Chondrocyte (in vitro differentiated cells): Measurements from ENCODE around the gene CDK3. TPM values are rescaled to one million over a fixed set of nuclear protein-coding genes. Genes with fewer than 3 reads are reported as not detected.

Experiments
- DNase-seq: peaks from one replicate; pipeline ENCODE4 v3.0.0; 2021; ENCODE audit warnings: mixed read lengths, low spot score
- H3K27ac Mint-ChIP-seq: one replicate; pipeline ENCODE4 v1.8.0; 2021; ENCODE audit warnings: mild to moderate bottlenecking, moderate library complexity, mixed read lengths; ENCODE audit not compliant: unreplicated experiment
- H3K27me3 Mint-ChIP-seq: 2 replicates; pipeline ENCODE4 v1.8.0; 2021; ENCODE audit warnings: low read depth, mixed read lengths
- H3K36me3 Mint-ChIP-seq: 2 replicates; pipeline ENCODE4 v1.8.0; 2021; ENCODE audit warnings: low read depth, mixed read lengths
- H3K4me1 Mint-ChIP-seq: 2 replicates; pipeline ENCODE4 v1.8.0; 2021; ENCODE audit warnings: low read depth, mild to moderate bottlenecking, mixed read lengths
- H3K4me3 Mint-ChIP-seq: one replicate; pipeline ENCODE4 v1.8.0; 2021; ENCODE audit warnings: mild to moderate bottlenecking, moderate library complexity, mixed read lengths; ENCODE audit not compliant: unreplicated experiment
- H3K9me3 Mint-ChIP-seq: 2 replicates; pipeline ENCODE4 v1.8.0; 2021; ENCODE audit warnings: low read depth, mixed read lengths
- CTCF ChIP-seq: fragments of 200-600 bp; sonication (generic); IDR thresholded peaks from 2 replicates; pipeline ENCODE4 v1.5.0; 2021; ENCODE audit warnings: antibody characterized with exemption, mild to moderate bottlenecking, moderate library complexity
- total RNA-seq: library from RNA; stranded (reverse); gene quantifications from 3 replicates; pipeline ENCODE4 v1.2.1, GENCODE V29; 2021

The CDK3 gene
- total RNA-seq, 1 donor from 2014 or later = 6.3 TPM

DNA sequence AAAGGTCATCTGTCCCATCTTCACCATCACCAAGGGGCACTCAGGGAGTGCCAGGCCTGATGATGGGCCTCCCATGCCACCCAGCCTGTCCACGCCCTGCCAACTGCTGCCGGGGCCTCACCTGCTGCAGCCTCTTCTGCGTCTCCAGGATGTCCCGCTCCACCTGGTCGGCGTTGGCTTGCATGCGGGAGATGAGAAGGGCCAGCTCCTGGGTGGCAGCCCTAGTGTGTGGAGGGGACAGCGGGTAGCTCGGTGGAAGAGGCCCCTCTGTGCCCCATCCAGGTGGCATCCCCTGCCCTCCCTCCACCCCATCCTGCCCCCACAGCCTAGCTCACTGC is 23.2 kb downstream of the CDK3 start:
- Mint-ChIP-seq H3K4me1 (no peaks in the 10 kb centered on the region), H3K27ac (no peak overlapping the region), H3K36me3 (no peaks in the 10 kb centered on the region), H3K4me3 (no peak overlapping the region), H3K9me3 (no peaks in the 10 kb centered on the region), H3K27me3 (no peaks in the 10 kb centered on the region)
- no peak for TF ChIP-seq CTCF
- peak; percentile 83 for DNase-seq

DNA sequence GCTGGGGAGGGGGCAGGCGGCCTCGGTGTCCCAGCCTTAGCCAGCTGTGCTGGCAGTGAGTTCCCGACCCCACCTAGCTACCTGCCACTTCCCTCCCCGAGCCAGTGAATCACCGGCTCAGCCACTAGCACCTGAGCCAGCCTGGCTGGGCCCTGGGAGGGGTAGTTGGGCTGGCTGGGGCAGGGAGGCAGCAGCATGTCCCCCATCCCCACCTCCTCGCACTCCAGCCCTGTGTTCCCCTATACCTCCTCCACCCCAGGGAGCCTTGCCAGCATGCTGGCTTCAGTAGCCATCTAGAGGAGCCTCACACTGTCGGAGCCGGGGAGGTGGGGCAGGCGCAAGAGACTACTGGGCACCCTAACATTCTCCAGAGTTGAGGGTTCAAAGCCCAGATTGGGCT is 23.7 kb downstream of the CDK3 start:
- no peaks in the 10 kb centered on the region for H3K27me3 Mint-ChIP-seq
- H3K27ac Mint-ChIP-seq = no peak overlapping the region
- no peaks in the 10 kb centered on the region for H3K9me3 Mint-ChIP-seq
- H3K4me1 Mint-ChIP-seq = peaks cover 5% of the 10 kb centered on the region
- H3K36me3 Mint-ChIP-seq = no peaks in the 10 kb centered on the region
- no peak for TF ChIP-seq CTCF
- DNase-seq = peak; percentile 84
- no peak overlapping the region for H3K4me3 Mint-ChIP-seq

- Mint-ChIP-seq H3K36me3 (no peaks in the 10 kb centered on the region), H3K27me3 (no peaks in the 10 kb centered on the region), H3K9me3 (no peaks in the 10 kb centered on the region), H3K27ac (no peak overlapping the region), H3K4me1 (peaks cover 11% of the 10 kb centered on the region), H3K4me3 (no peak overlapping the region)
- no peak for DNase-seq
- TF ChIP-seq CTCF = no peak
Observed at GRCh38 chr17:76025294-76025693, 24.6 kb downstream of the CDK3 start.

GRCh38 chr17:76026714-76027158 is 26.1 kb downstream of the CDK3 start:
- Mint-ChIP-seq H3K4me3 (no peak overlapping the region), H3K9me3 (no peaks in the 10 kb centered on the region), H3K4me1 (peaks cover 11% of the 10 kb centered on the region), H3K27me3 (no peaks in the 10 kb centered on the region), H3K36me3 (no peaks in the 10 kb centered on the region), H3K27ac (no peak overlapping the region)
- no peak for DNase-seq
- no peak for TF ChIP-seq CTCF

GRCh38 chr17:76027159-76027839 is 26.6 kb downstream of the CDK3 start, which contains the start of gene EVPL:
EVPL (minus strand) TSS chr17:76027306; CDS start chr17:76027198, 108 bp downstream.
- no peak within 1 kb of the TSS for H3K4me3 Mint-ChIP-seq
- no peak for TF ChIP-seq CTCF
- no peaks in the 10 kb centered on the region for H3K36me3 Mint-ChIP-seq
- no peaks in the 10 kb centered on the region for H3K9me3 Mint-ChIP-seq
- H3K27ac Mint-ChIP-seq = no peak within 1 kb of the TSS
- H3K4me1 Mint-ChIP-seq = peaks cover 11% of the 10 kb centered on the region
- H3K27me3 Mint-ChIP-seq = no peaks in the 10 kb centered on the region
- peak; percentile 88 for DNase-seq
